Measurements from ENCODE around the gene CTXND1.

GRCh38 chr15:80182611-80183261 is 69.3 kb downstream of the CTXND1 start:
- TF ChIP-seq ARNTL (CRISPR knock-in tag; IDR thresholded peaks at IDR 0.05; ENCODE audit: borderline replicate concordance, low read depth) = no peak
- TF ChIP-seq, protein P1, sequence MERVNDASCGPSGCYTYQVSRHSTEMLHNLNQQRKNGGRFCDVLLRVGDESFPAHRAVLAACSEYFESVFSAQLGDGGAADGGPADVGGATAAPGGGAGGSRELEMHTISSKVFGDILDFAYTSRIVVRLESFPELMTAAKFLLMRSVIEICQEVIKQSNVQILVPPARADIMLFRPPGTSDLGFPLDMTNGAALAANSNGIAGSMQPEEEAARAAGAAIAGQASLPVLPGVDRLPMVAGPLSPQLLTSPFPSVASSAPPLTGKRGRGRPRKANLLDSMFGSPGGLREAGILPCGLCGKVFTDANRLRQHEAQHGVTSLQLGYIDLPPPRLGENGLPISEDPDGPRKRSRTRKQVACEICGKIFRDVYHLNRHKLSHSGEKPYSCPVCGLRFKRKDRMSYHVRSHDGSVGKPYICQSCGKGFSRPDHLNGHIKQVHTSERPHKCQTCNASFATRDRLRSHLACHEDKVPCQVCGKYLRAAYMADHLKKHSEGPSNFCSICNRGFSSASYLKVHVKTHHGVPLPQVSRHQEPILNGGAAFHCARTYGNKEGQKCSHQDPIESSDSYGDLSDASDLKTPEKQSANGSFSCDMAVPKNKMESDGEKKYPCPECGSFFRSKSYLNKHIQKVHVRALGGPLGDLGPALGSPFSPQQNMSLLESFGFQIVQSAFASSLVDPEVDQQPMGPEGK (CRISPR knock-in tag; IDR thresholded peaks at IDR 0.05; ENCODE audit: borderline replicate concordance) = no peak
- no peak for TF ChIP-seq ISL1 (CRISPR knock-in tag; IDR thresholded peaks at IDR 0.05)
- no peak for TF ChIP-seq BACH2 (CRISPR knock-in tag; IDR thresholded peaks at IDR 0.05; ENCODE audit: borderline replicate concordance)
- TF ChIP-seq ZNF565 (CRISPR knock-in tag; conservative IDR thresholded peaks at IDR 0.05; ENCODE audit: low read depth) = no peak
- TF ChIP-seq TCF4 (CRISPR knock-in tag; IDR thresholded peaks at IDR 0.05; ENCODE audit: borderline replicate concordance) = no peak
- TF ChIP-seq PPARA (CRISPR knock-in tag; IDR thresholded peaks at IDR 0.05; ENCODE audit: borderline replicate concordance) = no peak
- no peak for TF ChIP-seq ZNF8 (CRISPR knock-in tag; IDR thresholded peaks at IDR 0.05)

All from SK-N-SH treated with all-trans-retinoic acid at 6 μM for 48 hours (cell line).